Astrocyte of the spinal cord (primary cell): Measurements from ENCODE around the gene LHFPL6.

Source experiments
- DNase-seq: peaks from one replicate; pipeline ENCODE4 v3.0.0; 2011; ENCODE audit warnings: low read depth, low spot score
- H3K4me3 ChIP-seq: 2 replicates; pipeline ENCODE4 v1.5.1; 2011; ENCODE audit warnings: low read depth, mild to moderate bottlenecking, low read length, moderate library complexity
- in situ Hi-C: cut with HindIII; loops from 2 replicates; pipeline ENCODE4 v1.10.0; 2017; ENCODE audit warnings: low sequenced_read_pairs
- TF ChIP-seq, protein P1 (sequence below): IDR thresholded peaks from 2 replicates; pipeline ENCODE4 v1.5.1; 2012; ENCODE audit warnings: low read depth, mild to moderate bottlenecking, low read length, inconsistent platforms

The LHFPL6 gene

DNA sequence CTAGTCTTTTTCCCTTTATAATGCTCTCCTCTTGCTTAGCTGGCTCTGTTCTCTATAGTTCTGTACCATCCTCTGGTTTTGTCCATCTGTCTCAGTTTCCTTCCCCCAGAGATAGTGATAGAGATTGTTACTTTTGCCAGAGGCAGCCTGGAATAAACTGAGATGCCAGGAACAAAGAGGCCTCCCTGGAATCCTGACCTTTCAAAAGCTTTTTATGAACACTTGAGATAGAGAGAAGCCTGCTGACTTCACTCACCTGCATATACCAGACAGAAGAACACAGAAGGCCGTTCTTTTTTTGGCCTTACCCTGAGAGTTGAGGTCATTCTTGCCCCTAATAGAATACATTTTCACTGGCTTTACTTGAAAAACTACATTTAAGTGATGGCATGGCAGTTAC is 150.2 kb downstream of the LHFPL6 start:
- in situ Hi-C loops = no loop called here
- TF ChIP-seq, protein P1, sequence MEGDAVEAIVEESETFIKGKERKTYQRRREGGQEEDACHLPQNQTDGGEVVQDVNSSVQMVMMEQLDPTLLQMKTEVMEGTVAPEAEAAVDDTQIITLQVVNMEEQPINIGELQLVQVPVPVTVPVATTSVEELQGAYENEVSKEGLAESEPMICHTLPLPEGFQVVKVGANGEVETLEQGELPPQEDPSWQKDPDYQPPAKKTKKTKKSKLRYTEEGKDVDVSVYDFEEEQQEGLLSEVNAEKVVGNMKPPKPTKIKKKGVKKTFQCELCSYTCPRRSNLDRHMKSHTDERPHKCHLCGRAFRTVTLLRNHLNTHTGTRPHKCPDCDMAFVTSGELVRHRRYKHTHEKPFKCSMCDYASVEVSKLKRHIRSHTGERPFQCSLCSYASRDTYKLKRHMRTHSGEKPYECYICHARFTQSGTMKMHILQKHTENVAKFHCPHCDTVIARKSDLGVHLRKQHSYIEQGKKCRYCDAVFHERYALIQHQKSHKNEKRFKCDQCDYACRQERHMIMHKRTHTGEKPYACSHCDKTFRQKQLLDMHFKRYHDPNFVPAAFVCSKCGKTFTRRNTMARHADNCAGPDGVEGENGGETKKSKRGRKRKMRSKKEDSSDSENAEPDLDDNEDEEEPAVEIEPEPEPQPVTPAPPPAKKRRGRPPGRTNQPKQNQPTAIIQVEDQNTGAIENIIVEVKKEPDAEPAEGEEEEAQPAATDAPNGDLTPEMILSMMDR = no peak

DNA sequence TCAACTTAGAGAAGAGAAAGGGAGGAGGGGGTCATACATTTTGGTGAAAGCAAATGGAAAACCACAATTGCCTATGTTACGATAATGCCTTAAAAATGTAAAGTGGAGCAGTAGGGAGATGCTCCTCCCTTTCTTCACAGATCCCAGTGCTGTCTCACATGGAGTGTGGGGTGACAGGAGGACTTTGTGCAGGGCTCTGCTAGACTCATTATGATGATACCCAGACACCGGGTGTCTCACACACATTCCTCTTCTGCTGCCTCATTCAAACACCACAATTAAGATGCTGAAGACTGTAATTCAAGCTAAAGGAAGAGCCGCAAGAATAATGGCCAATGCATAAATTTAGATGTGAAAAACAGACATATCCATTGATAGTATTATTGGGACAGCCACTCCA is 150.6 kb downstream of the LHFPL6 start:
- DNase-seq = peak; percentile 18
- in situ Hi-C loops = no loop called here
- TF ChIP-seq, protein P1 = no peak
- no peak overlapping the region for H3K4me3 ChIP-seq

More for the DNA sequence above, 150.2 kb downstream of the LHFPL6 start:
- no peak for DNase-seq
- no peak overlapping the region for H3K4me3 ChIP-seq

DNA sequence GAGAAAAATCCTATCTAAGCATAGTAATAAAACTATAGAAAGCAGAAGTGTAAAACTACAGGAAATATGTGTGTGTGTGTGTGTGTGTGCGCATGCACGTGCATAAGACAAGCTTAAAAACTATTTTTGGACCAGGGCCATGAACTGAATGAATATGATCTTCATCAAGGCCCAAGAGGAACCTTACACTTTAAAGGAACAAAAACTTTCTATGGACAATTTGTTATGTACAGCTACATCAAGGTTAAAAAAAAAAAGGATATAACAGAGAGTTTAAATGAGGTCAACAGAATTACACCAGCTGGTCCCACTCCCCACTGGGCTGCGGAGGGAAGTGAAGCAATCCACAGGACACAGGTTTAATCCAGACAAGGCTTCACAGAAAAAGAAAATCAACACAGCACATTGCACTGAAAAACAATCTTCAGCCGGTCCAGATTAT is 151.1 kb downstream of the LHFPL6 start:
- peak; percentile 84 for DNase-seq
- TF ChIP-seq, protein P1 = no peak
- H3K4me3 ChIP-seq = no peak overlapping the region
- in situ Hi-C loops = no loop called here

- no peak overlapping the region for H3K4me3 ChIP-seq
- in situ Hi-C loops = no loop called here
- TF ChIP-seq, protein P1 = no peak
- peak; percentile 40 for DNase-seq
Measured at GRCh38 chr13:39451301-39451700, 151.7 kb downstream of the LHFPL6 start.

DNA sequence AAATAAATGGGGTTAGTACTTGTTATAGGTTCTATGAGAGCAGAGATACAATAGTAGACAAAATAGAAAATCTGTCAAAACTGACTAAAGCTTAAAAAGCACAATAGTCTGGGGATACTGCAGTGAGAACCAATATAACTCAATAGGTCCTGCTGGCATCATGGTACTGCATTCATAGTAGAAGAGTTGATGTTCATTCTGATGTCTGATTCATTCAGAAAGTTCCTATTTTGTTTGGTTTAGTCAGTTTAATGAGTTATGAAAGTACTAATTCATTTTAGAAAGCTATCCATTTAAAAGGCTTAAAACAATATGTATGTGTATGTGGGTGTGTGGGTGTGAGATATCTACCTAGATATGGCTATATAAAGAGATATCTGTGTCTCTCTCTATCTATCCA is 152.8 kb downstream of the LHFPL6 start:
- in situ Hi-C loops = no loop called here
- TF ChIP-seq, protein P1 = no peak
- no peak overlapping the region for H3K4me3 ChIP-seq
- DNase-seq = no peak

DNA sequence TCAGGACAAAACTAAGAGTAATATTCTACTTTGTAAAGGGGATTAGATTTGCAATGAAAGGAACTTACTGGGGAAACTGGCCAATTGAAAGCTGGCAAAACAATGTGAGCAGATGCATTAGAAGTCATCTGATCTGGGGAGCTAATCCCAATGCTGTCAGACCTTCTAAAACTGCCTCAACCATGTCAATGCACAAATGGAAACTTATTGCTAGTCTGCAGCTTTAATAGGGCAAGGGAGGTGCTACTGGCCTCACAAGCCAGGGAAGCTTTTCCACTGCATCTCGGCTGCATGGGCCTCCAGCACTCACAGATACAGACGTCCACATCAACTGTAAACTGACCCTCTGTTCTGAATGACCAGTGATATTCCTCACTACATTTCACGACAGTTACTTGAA is 154.2 kb downstream of the LHFPL6 start:
- TF ChIP-seq, protein P1 = no peak
- in situ Hi-C loops = no loop called here
- no peak for DNase-seq
- no peak overlapping the region for H3K4me3 ChIP-seq

- in situ Hi-C loops = no loop called here
- TF ChIP-seq, protein P1 = no peak
- H3K4me3 ChIP-seq = no peak overlapping the region
- no peak for DNase-seq
Measured at GRCh38 chr13:39446865-39447264, 156.1 kb downstream of the LHFPL6 start.
